Measurements from ENCODE around the gene AOPEP. TPM values are rescaled to one million over a fixed set of nuclear protein-coding genes. Genes with fewer than 3 reads are reported as not detected.
A peak's percentile ranks its signal among the peaks of the same experiment; 100 is the strongest.

AOPEP gene
- total and polyA plus RNA-seq, 4 donors: 29.0 to 121 (median 60.0) TPM

DNA sequence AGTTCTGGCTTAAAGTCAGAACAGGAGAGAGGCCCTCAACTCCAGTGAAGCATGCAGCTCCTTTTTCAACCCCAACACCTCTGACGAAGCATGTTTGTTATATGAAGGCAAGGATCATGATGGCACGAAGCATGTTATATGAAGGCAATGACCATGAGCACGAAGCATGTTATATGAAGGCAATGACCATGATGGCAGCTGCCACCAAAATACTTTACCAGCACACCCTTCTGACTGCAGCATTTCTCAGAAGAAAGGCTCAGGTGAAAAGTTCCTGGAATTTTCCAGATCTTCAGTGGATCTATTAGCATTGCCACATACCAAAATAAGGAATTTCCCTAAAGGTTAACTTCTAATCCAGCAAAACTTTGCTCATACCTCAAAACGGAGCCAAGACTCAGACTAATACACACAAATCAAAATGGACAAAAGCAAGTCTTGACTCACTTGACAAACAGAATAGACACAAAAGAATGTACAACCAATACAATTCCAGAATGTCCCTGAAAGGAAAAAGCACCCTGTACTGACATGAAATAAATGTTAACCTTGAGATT, 373.6 kb downstream of the AOPEP start:
- TF ChIP-seq, protein P1, sequence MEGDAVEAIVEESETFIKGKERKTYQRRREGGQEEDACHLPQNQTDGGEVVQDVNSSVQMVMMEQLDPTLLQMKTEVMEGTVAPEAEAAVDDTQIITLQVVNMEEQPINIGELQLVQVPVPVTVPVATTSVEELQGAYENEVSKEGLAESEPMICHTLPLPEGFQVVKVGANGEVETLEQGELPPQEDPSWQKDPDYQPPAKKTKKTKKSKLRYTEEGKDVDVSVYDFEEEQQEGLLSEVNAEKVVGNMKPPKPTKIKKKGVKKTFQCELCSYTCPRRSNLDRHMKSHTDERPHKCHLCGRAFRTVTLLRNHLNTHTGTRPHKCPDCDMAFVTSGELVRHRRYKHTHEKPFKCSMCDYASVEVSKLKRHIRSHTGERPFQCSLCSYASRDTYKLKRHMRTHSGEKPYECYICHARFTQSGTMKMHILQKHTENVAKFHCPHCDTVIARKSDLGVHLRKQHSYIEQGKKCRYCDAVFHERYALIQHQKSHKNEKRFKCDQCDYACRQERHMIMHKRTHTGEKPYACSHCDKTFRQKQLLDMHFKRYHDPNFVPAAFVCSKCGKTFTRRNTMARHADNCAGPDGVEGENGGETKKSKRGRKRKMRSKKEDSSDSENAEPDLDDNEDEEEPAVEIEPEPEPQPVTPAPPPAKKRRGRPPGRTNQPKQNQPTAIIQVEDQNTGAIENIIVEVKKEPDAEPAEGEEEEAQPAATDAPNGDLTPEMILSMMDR (IDR thresholded peaks at IDR 0.05; ENCODE audit: control extremely low read depth, extremely low read depth): no peak
- no peak overlapping the region for H3K4me3 ChIP-seq
- no peak overlapping the region for H3K9ac ChIP-seq (ENCODE audit: insufficient read depth in 1 of 2, low read length in 2 of 2)
- peaks cover 0 to 23% (median 11%) of the 10 kb centered on the region in 4 donors for H3K36me3 ChIP-seq (ENCODE audit: control insufficient read depth in 4 of 4, insufficient read depth in 4 of 4, low read length in 4 of 4)
- H3K27ac ChIP-seq (ENCODE audit: low read depth in 1 of 2, low read length in 1 of 2): peak overlapping the region in 1 of 2 donors; percentile 4
- ATAC-seq (ENCODE audit: insufficient read depth, low FRiP score) (no peak), DNase-seq (no peak)
- H3K9me3 ChIP-seq (ENCODE audit: control insufficient read depth in 4 of 4, insufficient read depth in 3 of 4, low read length in 3 of 4): peaks cover 0 to 2% (median 0%) of the 10 kb centered on the region in 4 donors
- peaks cover 0 to 19% (median 4%) of the 10 kb centered on the region in 5 donors for H3K4me1 ChIP-seq (ENCODE audit: control insufficient read depth in 5 of 5, insufficient read depth in 5 of 5, low read length in 5 of 5)
- H3K27me3 ChIP-seq (ENCODE audit: control insufficient read depth in 3 of 3, insufficient read depth in 3 of 3, low read length in 2 of 3): no peaks in the 10 kb centered on the region
- 82 to 90% methylated on average over 4 of the region's 4 CpGs for WGBS, 2 donors

DNA sequence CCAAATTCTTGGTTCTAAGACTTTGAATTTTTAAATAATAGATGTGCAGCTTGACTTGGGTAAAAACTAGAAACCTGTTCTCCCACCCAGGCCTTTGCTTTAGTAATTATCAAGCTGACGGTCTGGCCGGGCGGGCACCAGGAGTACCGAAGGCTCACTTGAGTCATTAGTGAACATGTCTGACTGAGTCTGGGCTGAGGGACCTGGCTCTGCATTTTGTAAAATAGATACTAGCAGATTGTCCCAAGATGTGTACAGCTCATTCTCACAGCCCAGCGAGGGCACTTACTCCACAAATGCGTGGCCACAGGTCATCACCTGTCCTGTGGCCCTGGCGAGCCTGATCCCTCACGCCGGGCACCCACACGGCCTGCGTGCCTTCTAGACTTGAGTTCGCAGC, 374.8 kb downstream of the AOPEP start:
- DNase-seq (no peak), ATAC-seq (ENCODE audit: insufficient read depth, low FRiP score) (no peak)
- peaks cover 0 to 2% (median 0%) of the 10 kb centered on the region in 4 donors for H3K9me3 ChIP-seq (ENCODE audit: control insufficient read depth in 4 of 4, insufficient read depth in 3 of 4, low read length in 3 of 4)

DNA sequence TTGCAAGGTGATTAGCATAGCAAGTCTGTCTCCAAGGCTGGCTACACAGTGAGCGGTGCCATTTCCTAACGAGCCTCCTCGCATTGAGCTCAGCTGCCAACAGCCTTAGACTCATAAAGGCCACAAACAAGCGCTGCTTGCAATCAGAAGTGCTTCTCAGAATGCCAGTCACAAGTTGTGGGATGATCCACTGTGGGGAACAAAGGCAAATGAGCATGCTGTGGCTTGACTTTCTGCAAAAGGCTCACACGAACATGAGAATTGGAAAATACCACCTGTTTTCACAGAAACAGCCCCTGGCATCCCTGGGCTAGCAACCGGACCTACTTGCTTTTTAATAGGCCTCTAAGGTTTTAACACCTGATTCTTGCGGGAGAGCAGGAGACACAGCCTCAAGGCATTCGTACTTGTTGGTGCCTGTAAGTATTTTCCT, 375.5 kb downstream of the AOPEP start:
- peaks cover 0 to 18% (median 4%) of the 10 kb centered on the region in 5 donors for H3K4me1 ChIP-seq (ENCODE audit: control insufficient read depth in 5 of 5, insufficient read depth in 5 of 5, low read length in 5 of 5)
- peaks cover 0 to 2% (median 0%) of the 10 kb centered on the region in 4 donors for H3K9me3 ChIP-seq (ENCODE audit: control insufficient read depth in 4 of 4, insufficient read depth in 3 of 4, low read length in 3 of 4)
- H3K9ac ChIP-seq (ENCODE audit: insufficient read depth in 1 of 2, low read length in 2 of 2): no peak overlapping the region
- H3K36me3 ChIP-seq (ENCODE audit: control insufficient read depth in 4 of 4, insufficient read depth in 4 of 4, low read length in 4 of 4): peaks cover 5 to 28% (median 6%) of the 10 kb centered on the region in 4 donors
- TF ChIP-seq, protein P1 (IDR thresholded peaks at IDR 0.05; ENCODE audit: control extremely low read depth, extremely low read depth): no peak
- H3K27ac ChIP-seq (ENCODE audit: low read depth in 1 of 2, low read length in 1 of 2): peak overlapping the region in 1 of 2 donors; percentile 0
- ATAC-seq (ENCODE audit: insufficient read depth, low FRiP score): no peak
- no peaks in the 10 kb centered on the region for H3K27me3 ChIP-seq (ENCODE audit: control insufficient read depth in 3 of 3, insufficient read depth in 3 of 3, low read length in 2 of 3)
- DNase-seq: no peak
- 91 to 95% methylated on average over 8 of the region's 8 CpGs for WGBS, 2 donors
- no peak overlapping the region for H3K4me3 ChIP-seq

More for the DNA sequence above, 374.8 kb downstream of the AOPEP start:
- Histone ChIP-seq H3K36me3 (ENCODE audit: control insufficient read depth in 4 of 4, insufficient read depth in 4 of 4, low read length in 4 of 4) (peaks cover 0 to 24% (median 9%) of the 10 kb centered on the region in 4 donors), H3K27ac (ENCODE audit: low read depth in 1 of 2, low read length in 1 of 2) (peak overlapping the region in 1 of 2 donors; percentile 0), H3K4me1 (ENCODE audit: control insufficient read depth in 5 of 5, insufficient read depth in 5 of 5, low read length in 5 of 5) (peaks cover 0 to 18% (median 4%) of the 10 kb centered on the region in 5 donors), H3K4me3 (no peak overlapping the region), H3K9ac (ENCODE audit: insufficient read depth in 1 of 2, low read length in 2 of 2) (no peak overlapping the region), H3K27me3 (ENCODE audit: control insufficient read depth in 3 of 3, insufficient read depth in 3 of 3, low read length in 2 of 3) (no peaks in the 10 kb centered on the region)
- WGBS, 2 donors: 94 to 96% methylated on average over 12 of the region's 12 CpGs
- TF ChIP-seq, protein P1 (IDR thresholded peaks at IDR 0.05; ENCODE audit: control extremely low read depth, extremely low read depth): no peak
